Kidney (tissue), 14 donors: ENCODE results near the gene ARF1. TPM values are rescaled to one million over a fixed set of nuclear protein-coding genes. Genes with fewer than 3 reads are reported as not detected.
A peak's percentile ranks its signal among the peaks of the same experiment; 100 is the strongest.

Experiments used
- DNase-seq, 5 donors: peaks; one replicate each; pipeline ENCODE4 v3.0.0-alpha.2; 2013 to 2020
- FAIRE-seq: peaks from 2 replicates; lab custom pipeline; 2012; peaks lifted over from hg19 to GRCh38; lab: Jason Lieb, UNC
- H3K27ac ChIP-seq, 2 donors: one replicate each; pipeline ENCODE4 v1.7.0; 2013; ENCODE audit warnings: low read depth in 2 of 2, low read length in 2 of 2, inconsistent platforms in 1 of 2
- H3K27me3 ChIP-seq: one replicate; pipeline ENCODE4 v1.7.1; 2013; ENCODE audit warnings: low read length, inconsistent platforms; ENCODE audit not compliant: control insufficient read depth, insufficient read depth
- H3K36me3 ChIP-seq, 3 donors: one replicate each; pipeline versions ENCODE4 v1.7.0 to v1.7.1; 2013; ENCODE audit warnings: low read length in 3 of 3, control low read depth in 1 of 3, inconsistent platforms in 1 of 3; ENCODE audit not compliant: insufficient read depth in 3 of 3, control insufficient read depth in 2 of 3
- H3K4me1 ChIP-seq, 3 donors: one replicate each; pipeline versions ENCODE4 v1.7.0 to v1.7.1; 2013; ENCODE audit warnings: low read length in 3 of 3, inconsistent platforms in 1 of 3, low read depth in 1 of 3; ENCODE audit not compliant: control insufficient read depth in 2 of 3, insufficient read depth in 2 of 3
- H3K4me3 ChIP-seq, 3 donors: one replicate each; pipeline versions ENCODE4 v1.7.0 to v1.8.1; 2013; ENCODE audit warnings: low read length in 3 of 3, control low read depth in 1 of 3, inconsistent platforms in 1 of 3
- H3K9ac ChIP-seq, 3 donors: one replicate each; pipeline versions ENCODE4 v1.7.0 to v1.7.1; 2013; ENCODE audit warnings: low read length in 3 of 3, control low read depth in 1 of 3, inconsistent platforms in 1 of 3
- H3K9me3 ChIP-seq, 3 donors: one replicate each; pipeline versions ENCODE4 v1.7.0 to v1.7.1; 2013; ENCODE audit warnings: low read length in 3 of 3, control low read depth in 1 of 3, inconsistent platforms in 1 of 3; ENCODE audit not compliant: control insufficient read depth in 2 of 3, insufficient read depth in 1 of 3
- intact Hi-C: fragments of 100-400 bp; cut with DNase I; formaldehyde crosslinking; loops from one replicate; pipeline ENCODE4 v1.11.1; 2022
- polyA plus RNA-seq: library from polyadenylated mRNA; stranded (reverse); fragments of 350-450 nt; fragmentation: Illumina TruSeq; extraction: RNeasy Lipid Tissue Mini Kit (QIAGEN cat#74804); gene quantifications from one replicate; pipeline ENCODE4 v1.2.3, GENCODE V29; 2014; ENCODE audit warnings: low read depth, low replicate concordance; ENCODE audit not compliant: insufficient read depth
- total RNA-seq: library from RNA; stranded (reverse); fragmentation: NEBNext Ultra II Directional; extraction: Animal tissue kit (Norgen Biotek cat#: 25700); gene quantifications from one replicate; pipeline ENCODE4 v1.2.1, GENCODE V29; 2021
- TF ChIP-seq, protein P1 (sequence below): IDR thresholded peaks from 3 replicates; pipeline ENCODE4 v1.5.1; 2012; ENCODE audit warnings: mild to moderate bottlenecking, moderate library complexity, borderline replicate concordance; ENCODE audit not compliant: insufficient read depth; ENCODE audit errors: extremely low read depth
- donor health status: control.
- donor health status: control.
- donor health status: control.
- donor health status: control.
- donor health status: control.
- donor health status: DM: yes; HTN: yes; CAD: no.
- donor health status: Normal renal cell carcinoma (clear cell type).

The ARF1 gene
- total and polyA plus RNA-seq, 2 donors from 2014 or later, result 383 to 398 TPM

DNA sequence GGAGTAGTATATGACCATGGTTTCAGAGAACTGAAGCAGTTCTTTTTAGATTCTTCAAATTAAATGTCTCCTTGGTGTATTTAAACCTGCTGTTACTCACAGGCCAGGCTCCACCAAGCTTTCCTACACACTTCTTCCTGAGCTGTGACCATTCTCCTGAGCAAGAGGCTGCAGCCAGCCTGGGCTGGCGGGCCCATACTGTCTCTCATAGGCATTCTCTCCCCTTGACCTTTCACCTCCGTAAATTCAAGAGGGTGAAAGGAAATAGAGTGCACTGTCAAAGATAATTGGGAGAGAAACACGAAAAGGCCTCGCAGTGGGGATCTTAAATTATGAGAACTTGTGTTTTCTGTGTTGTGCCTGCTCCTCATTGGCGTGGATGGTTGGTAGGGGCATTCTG is 2.3 kb downstream of the ARF1 start:
- Histone ChIP-seq H3K27ac (peak overlapping the region in 1 of 2 donors; percentile 56), H3K36me3 (peaks cover 0 to 4% (median 3%) of the 10 kb centered on the region in 3 donors), H3K4me1 (peaks cover 4 to 60% (median 47%) of the 10 kb centered on the region in 3 donors), H3K4me3 (peak overlapping the region in 2 of 3 donors; percentile 93 to 97), H3K9me3 (no peaks in the 10 kb centered on the region), H3K27me3 (no peaks in the 10 kb centered on the region), H3K9ac (peak overlapping the region in 1 of 3 donors; percentile 87)
- TF ChIP-seq, protein P1, sequence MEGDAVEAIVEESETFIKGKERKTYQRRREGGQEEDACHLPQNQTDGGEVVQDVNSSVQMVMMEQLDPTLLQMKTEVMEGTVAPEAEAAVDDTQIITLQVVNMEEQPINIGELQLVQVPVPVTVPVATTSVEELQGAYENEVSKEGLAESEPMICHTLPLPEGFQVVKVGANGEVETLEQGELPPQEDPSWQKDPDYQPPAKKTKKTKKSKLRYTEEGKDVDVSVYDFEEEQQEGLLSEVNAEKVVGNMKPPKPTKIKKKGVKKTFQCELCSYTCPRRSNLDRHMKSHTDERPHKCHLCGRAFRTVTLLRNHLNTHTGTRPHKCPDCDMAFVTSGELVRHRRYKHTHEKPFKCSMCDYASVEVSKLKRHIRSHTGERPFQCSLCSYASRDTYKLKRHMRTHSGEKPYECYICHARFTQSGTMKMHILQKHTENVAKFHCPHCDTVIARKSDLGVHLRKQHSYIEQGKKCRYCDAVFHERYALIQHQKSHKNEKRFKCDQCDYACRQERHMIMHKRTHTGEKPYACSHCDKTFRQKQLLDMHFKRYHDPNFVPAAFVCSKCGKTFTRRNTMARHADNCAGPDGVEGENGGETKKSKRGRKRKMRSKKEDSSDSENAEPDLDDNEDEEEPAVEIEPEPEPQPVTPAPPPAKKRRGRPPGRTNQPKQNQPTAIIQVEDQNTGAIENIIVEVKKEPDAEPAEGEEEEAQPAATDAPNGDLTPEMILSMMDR, result no peak
- intact Hi-C loops, result no loop called here
- DNase-seq, result peak in 2 of 5 donors; percentile 11 to 23
- no peak for FAIRE-seq

DNA sequence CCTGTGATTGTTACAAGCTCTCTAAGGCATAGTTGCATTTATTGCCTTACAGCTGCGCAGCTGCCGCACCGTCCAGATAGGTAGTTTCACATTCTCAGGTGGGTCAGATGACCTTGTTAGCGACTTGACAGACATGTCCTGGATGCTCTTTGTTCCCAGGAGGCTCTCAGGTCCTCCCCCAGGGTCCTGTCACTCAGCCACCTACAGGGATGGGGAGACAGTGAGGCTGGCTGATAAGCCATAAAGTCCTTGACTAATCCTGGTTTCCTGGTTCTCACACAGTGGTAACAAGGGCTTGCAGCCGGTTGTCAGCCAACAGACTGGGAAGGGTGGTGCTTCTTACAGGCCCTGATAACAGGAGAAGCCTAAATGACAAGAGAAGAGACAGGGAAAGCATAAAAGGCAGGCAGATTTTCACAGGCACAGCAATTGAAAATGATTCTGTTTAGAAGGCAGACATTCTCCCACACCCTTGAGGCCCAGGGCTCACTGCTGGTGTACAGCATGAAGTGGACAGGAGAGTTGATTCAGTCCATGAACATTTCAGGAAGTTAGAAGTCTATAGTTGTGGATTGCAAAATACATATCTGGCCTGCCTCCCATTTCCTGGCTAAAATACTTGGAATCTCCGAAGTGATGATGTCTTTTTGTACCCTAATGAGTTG is 2.9 kb downstream of the ARF1 start:
- FAIRE-seq (no peak), DNase-seq (peak in 2 of 5 donors; percentile 40 to 46)
- H3K9me3 ChIP-seq, result no peaks in the 10 kb centered on the region
- peak overlapping the region in 1 of 2 donors; percentile 56 for H3K27ac ChIP-seq
- peaks cover 4 to 66% (median 53%) of the 10 kb centered on the region in 3 donors for H3K4me1 ChIP-seq
- intact Hi-C loops, result no loop called here
- H3K4me3 ChIP-seq, result peak overlapping the region in 2 of 3 donors; percentile 93 to 97
- H3K27me3 ChIP-seq, result no peaks in the 10 kb centered on the region
- peaks cover 0 to 5% (median 3%) of the 10 kb centered on the region in 3 donors for H3K36me3 ChIP-seq
- TF ChIP-seq, protein P1, result no peak
- peak overlapping the region in 2 of 3 donors; percentile 33 to 87 for H3K9ac ChIP-seq

DNA sequence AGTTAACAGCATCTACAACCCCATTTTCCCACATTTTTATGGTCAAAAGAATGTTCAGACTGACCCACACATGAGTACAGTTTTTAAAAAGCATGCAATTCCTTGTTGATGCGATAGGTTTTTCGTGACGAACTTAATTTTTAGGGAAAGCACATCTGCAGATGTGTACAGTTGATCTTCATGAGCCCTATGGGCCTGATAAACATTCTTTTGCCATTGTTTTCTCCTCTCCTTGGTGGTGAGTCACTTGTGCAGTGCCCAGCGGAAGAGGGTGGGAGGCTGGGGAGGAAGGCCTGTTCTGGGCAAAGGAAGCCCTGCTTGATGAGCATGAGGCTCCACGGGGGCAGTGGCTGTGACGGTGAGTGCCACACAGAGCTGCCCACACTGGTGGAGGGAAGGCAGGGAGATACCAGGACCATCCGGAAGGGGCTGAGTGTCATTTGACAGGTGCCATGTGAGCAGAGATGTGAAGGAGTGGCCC is 5.3 kb downstream of the ARF1 start:
- TF ChIP-seq, protein P1, result no peak
- intact Hi-C loops, result no loop called here
- H3K9me3 ChIP-seq, result no peaks in the 10 kb centered on the region
- H3K4me1 ChIP-seq, result peaks cover 4 to 70% (median 61%) of the 10 kb centered on the region in 3 donors
- H3K36me3 ChIP-seq, result peaks cover 0 to 5% (median 3%) of the 10 kb centered on the region in 3 donors
- H3K27ac ChIP-seq, result no peak overlapping the region
- DNase-seq (peak in 2 of 5 donors; percentile 26 to 74), FAIRE-seq (no peak)
- H3K9ac ChIP-seq, result no peak overlapping the region
- H3K4me3 ChIP-seq, result peak overlapping the region in 1 of 3 donors; percentile 1
- H3K27me3 ChIP-seq, result no peaks in the 10 kb centered on the region
